ENCODE results near the gene GANC. TPM values are rescaled to one million over a fixed set of nuclear protein-coding genes. Genes with fewer than 3 reads are reported as not detected.

GANC gene
- polyA plus RNA-seq, 3 donors = 14.5 to 24.4 (median 21.1) TPM

DNA sequence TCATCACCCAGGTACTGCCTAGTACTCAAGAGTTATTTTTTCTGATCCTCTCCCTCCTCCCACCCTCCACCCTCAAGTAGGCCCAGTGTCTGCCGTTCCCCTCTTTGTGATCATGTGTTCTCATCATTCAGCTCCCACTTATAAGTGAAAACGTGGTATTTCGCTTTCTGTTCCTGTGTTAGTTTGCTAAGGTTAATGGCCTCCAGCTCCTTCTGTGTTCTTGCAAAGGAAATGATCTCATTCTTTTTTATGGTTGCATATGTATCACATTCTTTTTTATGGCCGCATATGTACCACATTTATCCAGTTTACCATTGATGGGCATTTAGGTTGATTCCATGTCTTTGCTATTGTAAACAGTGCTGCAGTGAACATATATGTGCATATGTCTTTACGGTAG, 8.2 kb upstream of the GANC start:
- Histone ChIP-seq H3K27ac (ENCODE audit: low read depth in 1 of 2, low read length in 2 of 2) (no peak overlapping the region), H3K4me1 (ENCODE audit: control insufficient read depth in 1 of 2, insufficient read depth in 2 of 2, low read length in 2 of 2) (no peaks in the 10 kb centered on the region), H4K20me1 (ENCODE audit: insufficient read depth, low read length) (peaks cover 52% of the 10 kb centered on the region), H3K9me3 (replicated peaks in 1 of 2; ENCODE audit: control insufficient read depth in 1 of 2, insufficient read depth in 1 of 2, low read length in 2 of 2) (no peaks in the 10 kb centered on the region), H3K79me2 (ENCODE audit: insufficient read depth, low read length) (peaks cover 41% of the 10 kb centered on the region), H2AFZ (ENCODE audit: insufficient read depth, low read depth, low read length, poor library complexity, severe bottlenecking) (no peak overlapping the region), H3K36me3 (replicated peaks in 1 of 2; ENCODE audit: control insufficient read depth in 1 of 2, insufficient read depth in 2 of 2, low read length in 2 of 2) (peaks cover 86 to 97% of the 10 kb centered on the region in 2 donors), H3K9ac (ENCODE audit: insufficient read depth, low read length, poor library complexity, severe bottlenecking) (no peak overlapping the region), H3K4me2 (replicated peaks; ENCODE audit: extremely low read depth, low read length, poor library complexity, severe bottlenecking) (no peak overlapping the region), H3K4me3 (replicated peaks in 1 of 3; ENCODE audit: low read depth in 2 of 3, low read length in 3 of 3) (no peak overlapping the region), H3K27me3 (ENCODE audit: control insufficient read depth in 2 of 2, insufficient read depth in 2 of 2, low read length in 2 of 2) (no peaks in the 10 kb centered on the region)
- Mint-ChIP-seq H3K4me3 (no peak overlapping the region), H3K9me3 (no peaks in the 10 kb centered on the region), H3K36me3 (peaks cover 61 to 88% of the 10 kb centered on the region in 2 donors), H3K27ac (no peak overlapping the region), H3K27me3 (ENCODE audit: low read depth in 3 of 3) (no peaks in the 10 kb centered on the region), H3K4me1 (no peaks in the 10 kb centered on the region)
- TF ChIP-seq, protein P1, sequence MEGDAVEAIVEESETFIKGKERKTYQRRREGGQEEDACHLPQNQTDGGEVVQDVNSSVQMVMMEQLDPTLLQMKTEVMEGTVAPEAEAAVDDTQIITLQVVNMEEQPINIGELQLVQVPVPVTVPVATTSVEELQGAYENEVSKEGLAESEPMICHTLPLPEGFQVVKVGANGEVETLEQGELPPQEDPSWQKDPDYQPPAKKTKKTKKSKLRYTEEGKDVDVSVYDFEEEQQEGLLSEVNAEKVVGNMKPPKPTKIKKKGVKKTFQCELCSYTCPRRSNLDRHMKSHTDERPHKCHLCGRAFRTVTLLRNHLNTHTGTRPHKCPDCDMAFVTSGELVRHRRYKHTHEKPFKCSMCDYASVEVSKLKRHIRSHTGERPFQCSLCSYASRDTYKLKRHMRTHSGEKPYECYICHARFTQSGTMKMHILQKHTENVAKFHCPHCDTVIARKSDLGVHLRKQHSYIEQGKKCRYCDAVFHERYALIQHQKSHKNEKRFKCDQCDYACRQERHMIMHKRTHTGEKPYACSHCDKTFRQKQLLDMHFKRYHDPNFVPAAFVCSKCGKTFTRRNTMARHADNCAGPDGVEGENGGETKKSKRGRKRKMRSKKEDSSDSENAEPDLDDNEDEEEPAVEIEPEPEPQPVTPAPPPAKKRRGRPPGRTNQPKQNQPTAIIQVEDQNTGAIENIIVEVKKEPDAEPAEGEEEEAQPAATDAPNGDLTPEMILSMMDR (IDR thresholded peaks at IDR 0.05) = no peak
- intact Hi-C loops (cut with micrococcal nuclease) = no loop called here
- WGBS (ENCODE audit: insufficient coverage) = 100% methylated on average over 1 of the region's 5 CpGs
- DNase-seq = no peak

- Histone ChIP-seq H3K27ac (ENCODE audit: low read depth in 1 of 2, low read length in 2 of 2) (no peak overlapping the region), H4K20me1 (ENCODE audit: insufficient read depth, low read length) (peaks cover 64% of the 10 kb centered on the region), H3K4me2 (replicated peaks; ENCODE audit: extremely low read depth, low read length, poor library complexity, severe bottlenecking) (no peak overlapping the region), H3K9ac (ENCODE audit: insufficient read depth, low read length, poor library complexity, severe bottlenecking) (no peak overlapping the region), H3K27me3 (ENCODE audit: control insufficient read depth in 2 of 2, insufficient read depth in 2 of 2, low read length in 2 of 2) (no peaks in the 10 kb centered on the region), H3K36me3 (replicated peaks in 1 of 2; ENCODE audit: control insufficient read depth in 1 of 2, insufficient read depth in 2 of 2, low read length in 2 of 2) (peaks cover 66 to 82% of the 10 kb centered on the region in 2 donors), H3K4me3 (replicated peaks in 1 of 3; ENCODE audit: low read depth in 2 of 3, low read length in 3 of 3) (no peak overlapping the region), H3K9me3 (replicated peaks in 1 of 2; ENCODE audit: control insufficient read depth in 1 of 2, insufficient read depth in 1 of 2, low read length in 2 of 2) (no peaks in the 10 kb centered on the region), H3K4me1 (ENCODE audit: control insufficient read depth in 1 of 2, insufficient read depth in 2 of 2, low read length in 2 of 2) (peaks cover 3 to 11% of the 10 kb centered on the region in 2 donors), H2AFZ (ENCODE audit: insufficient read depth, low read depth, low read length, poor library complexity, severe bottlenecking) (no peak overlapping the region), H3K79me2 (ENCODE audit: insufficient read depth, low read length) (peaks cover 60% of the 10 kb centered on the region)
- Mint-ChIP-seq H3K27ac (no peak overlapping the region), H3K4me3 (no peak overlapping the region), H3K4me1 (peaks cover 11% of the 10 kb centered on the region), H3K27me3 (ENCODE audit: low read depth in 3 of 3) (no peaks in the 10 kb centered on the region), H3K9me3 (peaks cover 0 to 2% (median 0%) of the 10 kb centered on the region in 7 donors), H3K36me3 (peaks cover 46 to 79% of the 10 kb centered on the region in 2 donors)
- intact Hi-C loops (cut with micrococcal nuclease) = no loop called here
- TF ChIP-seq, protein P1 (IDR thresholded peaks at IDR 0.05) = no peak
- no peak for DNase-seq
Observed at GRCh38 chr15:42267286-42267685, 5.7 kb upstream of the GANC start.

Data from CD14-positive monocyte (primary cell).